Mucosa of descending colon (tissue), 3 donors: ENCODE results near the gene HCFC1. TPM values are rescaled to one million over a fixed set of nuclear protein-coding genes. Genes with fewer than 3 reads are reported as not detected.
A peak's percentile ranks its signal among the peaks of the same experiment; 100 is the strongest.

Source experiments
- ATAC-seq: fragments of 200-7000 bp; cut with Tn5 transposase; one replicate; pipeline ENCODE4 v1.9.1; 2020; ENCODE audit warnings: mild to moderate bottlenecking, moderate library complexity
- DNase-seq, 3 donors: peaks; one replicate each; pipeline ENCODE4 v3.0.0-alpha.2; 2020
- H3K36me3 ChIP-seq: fragments of 200-600 bp; one replicate; pipeline ENCODE4 v1.8.0; 2021; ENCODE audit warnings: low read depth, mild to moderate bottlenecking
- H3K4me1 ChIP-seq: fragments of 200-600 bp; one replicate; pipeline ENCODE4 v1.8.0; 2021; ENCODE audit warnings: low read depth, mild to moderate bottlenecking
- H3K4me3 ChIP-seq: fragments of 200-600 bp; one replicate; pipeline ENCODE4 v1.8.0; 2021; ENCODE audit warnings: mild to moderate bottlenecking
- H3K9me3 ChIP-seq: fragments of 200-600 bp; one replicate; pipeline ENCODE4 v1.8.0; 2021; ENCODE audit warnings: mild to moderate bottlenecking
- intact Hi-C, 2 donors: fragments of 100-400 bp; cut with DNase I in 1 of 2; cut with micrococcal nuclease in 1 of 2; formaldehyde crosslinking; loops; one replicate each; pipeline versions ENCODE4 v1.11.0 to v1.11.1; 2022; cut with DNase I, micrococcal nuclease
- total RNA-seq, 3 donors: library from RNA; stranded (reverse); fragmentation: NEBNext Ultra II Directional in 2 of 3; extraction: Animal tissue kit (Norgen Biotek cat#: 25700) in 2 of 3; gene quantifications; one replicate each; pipeline versions ENCODE4 v1.2.1 to v1.2.4, GENCODE V29; 2021 to 2023
- TF ChIP-seq, protein P1 (sequence below): fragments of 200-600 bp; IDR thresholded peaks from one replicate; pipeline ENCODE4 v1.8.0; 2022; ENCODE audit warnings: antibody characterized with exemption, mild to moderate bottlenecking
- donor health status: DM: no; HTN: no; CAD: no; lungs with moderate emphysema.
- donor health status: DM: no; HTN: no; CAD: no.
- donor health status: DM: no; HTN: yes; CAD: no.

HCFC1 gene
- total RNA-seq, 3 donors from 2014 or later: 36.3 to 56.5 (median 48.2) TPM

GRCh38 chrX:154014429-154015380, 43.1 kb upstream of the HCFC1 start:
- DNase-seq: no peak
- H3K4me1 ChIP-seq: no peaks in the 10 kb centered on the region
- no peak overlapping the region for H3K4me3 ChIP-seq
- TF ChIP-seq, protein P1, sequence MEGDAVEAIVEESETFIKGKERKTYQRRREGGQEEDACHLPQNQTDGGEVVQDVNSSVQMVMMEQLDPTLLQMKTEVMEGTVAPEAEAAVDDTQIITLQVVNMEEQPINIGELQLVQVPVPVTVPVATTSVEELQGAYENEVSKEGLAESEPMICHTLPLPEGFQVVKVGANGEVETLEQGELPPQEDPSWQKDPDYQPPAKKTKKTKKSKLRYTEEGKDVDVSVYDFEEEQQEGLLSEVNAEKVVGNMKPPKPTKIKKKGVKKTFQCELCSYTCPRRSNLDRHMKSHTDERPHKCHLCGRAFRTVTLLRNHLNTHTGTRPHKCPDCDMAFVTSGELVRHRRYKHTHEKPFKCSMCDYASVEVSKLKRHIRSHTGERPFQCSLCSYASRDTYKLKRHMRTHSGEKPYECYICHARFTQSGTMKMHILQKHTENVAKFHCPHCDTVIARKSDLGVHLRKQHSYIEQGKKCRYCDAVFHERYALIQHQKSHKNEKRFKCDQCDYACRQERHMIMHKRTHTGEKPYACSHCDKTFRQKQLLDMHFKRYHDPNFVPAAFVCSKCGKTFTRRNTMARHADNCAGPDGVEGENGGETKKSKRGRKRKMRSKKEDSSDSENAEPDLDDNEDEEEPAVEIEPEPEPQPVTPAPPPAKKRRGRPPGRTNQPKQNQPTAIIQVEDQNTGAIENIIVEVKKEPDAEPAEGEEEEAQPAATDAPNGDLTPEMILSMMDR: no peak
- ATAC-seq: no peak
- intact Hi-C loops: no loop called here
- H3K36me3 ChIP-seq: no peaks in the 10 kb centered on the region
- H3K9me3 ChIP-seq: no peaks in the 10 kb centered on the region

GRCh38 chrX:154013614-154014360, 42.2 kb upstream of the HCFC1 start:
- Histone ChIP-seq H3K36me3 (no peaks in the 10 kb centered on the region), H3K4me1 (no peaks in the 10 kb centered on the region), H3K9me3 (no peaks in the 10 kb centered on the region), H3K4me3 (no peak overlapping the region)
- ATAC-seq: peak; percentile 71
- TF ChIP-seq, protein P1: peak; percentile 65
- intact Hi-C loops: no loop called here
- no peak for DNase-seq

DNA sequence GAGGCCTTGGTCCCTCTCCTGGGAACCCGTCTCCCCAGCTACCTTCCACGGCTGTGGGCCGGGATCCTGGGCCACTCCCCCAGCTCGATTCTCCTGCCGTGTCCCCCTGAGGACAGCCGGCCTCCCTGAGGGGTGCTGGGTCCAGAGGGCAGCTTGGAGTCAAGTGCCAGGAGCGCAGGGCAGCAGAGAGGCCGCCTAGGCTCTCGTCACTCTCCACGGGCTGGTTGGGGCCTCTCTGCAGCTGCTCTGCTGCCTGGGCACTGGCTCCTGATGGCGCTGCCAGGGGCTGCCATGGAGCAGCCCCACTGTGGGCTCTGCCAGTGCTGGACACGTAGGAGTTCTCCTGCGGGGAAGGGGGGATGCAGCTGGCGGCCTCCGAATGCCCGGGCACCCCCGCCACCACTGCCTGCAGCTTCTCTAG, 41.4 kb upstream of the HCFC1 start:
- intact Hi-C loops: no loop called here
- no peak overlapping the region for H3K4me3 ChIP-seq
- DNase-seq: no peak
- no peak for ATAC-seq
- no peaks in the 10 kb centered on the region for H3K36me3 ChIP-seq
- TF ChIP-seq, protein P1: no peak
- H3K9me3 ChIP-seq: no peaks in the 10 kb centered on the region
- no peaks in the 10 kb centered on the region for H3K4me1 ChIP-seq

DNA sequence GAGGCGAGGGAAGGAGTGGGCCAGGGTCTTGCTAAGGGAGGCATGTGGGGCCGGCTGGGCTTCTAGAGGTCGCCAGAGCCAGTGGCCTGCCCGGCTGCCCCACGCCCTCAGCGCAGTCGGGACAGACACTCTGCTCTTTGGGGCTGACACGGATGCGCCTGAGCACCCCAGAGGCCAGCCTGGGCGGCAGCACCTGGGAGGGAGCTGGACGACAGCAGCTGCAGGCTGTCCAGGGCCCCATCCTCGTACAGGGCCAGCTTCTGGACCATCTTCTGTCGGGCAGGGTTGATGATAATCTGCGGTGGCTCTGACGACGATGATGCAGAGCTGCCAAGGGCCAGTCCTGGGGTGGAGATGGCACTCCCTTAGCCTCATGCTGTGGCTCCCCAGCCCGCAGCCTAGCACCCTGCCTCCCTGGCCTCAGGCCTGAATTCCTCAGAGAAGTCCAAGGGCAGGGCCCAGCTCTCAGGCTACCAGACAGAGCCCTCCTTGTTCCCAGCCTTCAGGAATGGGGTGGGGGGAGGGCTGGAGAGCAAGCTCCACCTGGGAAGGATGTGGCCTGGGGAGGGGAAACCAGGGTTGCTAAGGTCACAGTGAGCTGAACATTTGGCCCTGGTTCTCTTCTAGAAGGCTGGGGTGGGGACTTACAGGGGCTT, 40.8 kb upstream of the HCFC1 start:
- no peaks in the 10 kb centered on the region for H3K4me1 ChIP-seq
- intact Hi-C loops: no loop called here
- no peak for ATAC-seq

More for the DNA sequence above, 40.8 kb upstream of the HCFC1 start:
- no peak overlapping the region for H3K4me3 ChIP-seq
- H3K36me3 ChIP-seq: no peaks in the 10 kb centered on the region
- no peaks in the 10 kb centered on the region for H3K9me3 ChIP-seq
- TF ChIP-seq, protein P1: no peak
- DNase-seq: no peak
